Nephron (organoid): ENCODE data around the gene STN1.
A peak's percentile ranks its signal among the peaks of the same experiment; 100 is the strongest.

ENCODE experiments used
- H3K27ac Mint-ChIP-seq, 3 experiments: 2 replicates each; pipeline ENCODE4 v1.8.0; 2020; ENCODE audit warnings: mixed read lengths in 3 of 3, mild to moderate bottlenecking in 2 of 3, moderate library complexity in 1 of 3
- H3K27me3 Mint-ChIP-seq: 2 replicates; pipeline ENCODE4 v1.8.0; 2021; ENCODE audit warnings: low read depth, mild to moderate bottlenecking, moderate library complexity, mixed read lengths
- H3K36me3 Mint-ChIP-seq: 2 replicates; pipeline ENCODE4 v1.8.0; 2020; ENCODE audit warnings: low read depth, mixed read lengths
- H3K4me1 Mint-ChIP-seq: 2 replicates; pipeline ENCODE4 v1.8.0; 2020; ENCODE audit warnings: mixed read lengths
- H3K4me3 Mint-ChIP-seq, 3 experiments: 2 replicates each; pipeline ENCODE4 v1.8.0; 2020; ENCODE audit warnings: mild to moderate bottlenecking in 3 of 3, mixed read lengths in 3 of 3, moderate library complexity in 2 of 3
- H3K9me3 Mint-ChIP-seq: 2 replicates; pipeline ENCODE4 v1.8.0; 2020; ENCODE audit warnings: mixed read lengths
- TF ChIP-seq, protein P1 (sequence below), 3 experiments: fragments of 200-600 bp; sonication (generic); IDR thresholded peaks; one replicate each; pipeline ENCODE4 v1.5.0; 2021; ENCODE audit warnings: antibody characterized with exemption in 3 of 3; ENCODE audit not compliant: unreplicated experiment in 3 of 3

Gene STN1

DNA sequence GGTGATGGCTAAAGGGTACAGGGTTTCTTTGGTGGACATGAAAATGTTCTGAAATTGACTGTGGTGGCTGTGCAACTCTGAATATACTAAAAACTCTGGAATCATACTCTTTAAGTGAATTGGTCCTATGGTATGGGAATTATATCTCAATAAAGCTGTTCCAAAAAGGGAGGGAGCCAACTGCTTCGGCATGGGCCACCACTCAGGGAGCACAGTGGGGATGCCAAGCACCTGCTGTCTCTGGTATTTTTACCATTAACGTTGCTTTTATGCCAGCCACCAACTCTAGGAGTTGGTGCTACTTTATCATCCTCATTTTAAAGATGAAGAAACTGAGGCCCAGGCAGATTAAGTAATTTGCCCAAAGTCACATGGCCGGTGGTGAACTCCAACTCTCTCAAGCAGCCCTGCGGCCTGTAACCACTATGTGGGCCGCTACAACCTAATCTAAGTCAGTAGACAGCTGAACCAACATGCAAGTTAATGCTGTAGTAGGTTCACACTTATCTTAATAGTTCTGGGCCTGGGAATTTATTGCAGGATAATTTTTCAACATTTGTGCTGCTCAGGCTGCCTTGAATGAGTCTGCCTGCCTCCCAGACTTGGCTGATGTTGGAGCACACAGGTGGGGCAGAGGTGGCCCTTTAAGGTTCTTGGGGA, 83.4 kb downstream of the STN1 start:
- Mint-ChIP-seq H3K36me3 (peaks cover 3% of the 10 kb centered on the region), H3K4me3 (no peak overlapping the region), H3K4me1 (peaks cover 67% of the 10 kb centered on the region), H3K27ac (peak overlapping the region in 2 of 3 experiments; percentile 23 to 25), H3K9me3 (peaks cover 5% of the 10 kb centered on the region), H3K27me3 (no peaks in the 10 kb centered on the region)
- TF ChIP-seq, protein P1, sequence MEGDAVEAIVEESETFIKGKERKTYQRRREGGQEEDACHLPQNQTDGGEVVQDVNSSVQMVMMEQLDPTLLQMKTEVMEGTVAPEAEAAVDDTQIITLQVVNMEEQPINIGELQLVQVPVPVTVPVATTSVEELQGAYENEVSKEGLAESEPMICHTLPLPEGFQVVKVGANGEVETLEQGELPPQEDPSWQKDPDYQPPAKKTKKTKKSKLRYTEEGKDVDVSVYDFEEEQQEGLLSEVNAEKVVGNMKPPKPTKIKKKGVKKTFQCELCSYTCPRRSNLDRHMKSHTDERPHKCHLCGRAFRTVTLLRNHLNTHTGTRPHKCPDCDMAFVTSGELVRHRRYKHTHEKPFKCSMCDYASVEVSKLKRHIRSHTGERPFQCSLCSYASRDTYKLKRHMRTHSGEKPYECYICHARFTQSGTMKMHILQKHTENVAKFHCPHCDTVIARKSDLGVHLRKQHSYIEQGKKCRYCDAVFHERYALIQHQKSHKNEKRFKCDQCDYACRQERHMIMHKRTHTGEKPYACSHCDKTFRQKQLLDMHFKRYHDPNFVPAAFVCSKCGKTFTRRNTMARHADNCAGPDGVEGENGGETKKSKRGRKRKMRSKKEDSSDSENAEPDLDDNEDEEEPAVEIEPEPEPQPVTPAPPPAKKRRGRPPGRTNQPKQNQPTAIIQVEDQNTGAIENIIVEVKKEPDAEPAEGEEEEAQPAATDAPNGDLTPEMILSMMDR (IDR thresholded peaks at IDR 0.05; ENCODE audit: unreplicated experiment in 3 of 3), result no peak

DNA sequence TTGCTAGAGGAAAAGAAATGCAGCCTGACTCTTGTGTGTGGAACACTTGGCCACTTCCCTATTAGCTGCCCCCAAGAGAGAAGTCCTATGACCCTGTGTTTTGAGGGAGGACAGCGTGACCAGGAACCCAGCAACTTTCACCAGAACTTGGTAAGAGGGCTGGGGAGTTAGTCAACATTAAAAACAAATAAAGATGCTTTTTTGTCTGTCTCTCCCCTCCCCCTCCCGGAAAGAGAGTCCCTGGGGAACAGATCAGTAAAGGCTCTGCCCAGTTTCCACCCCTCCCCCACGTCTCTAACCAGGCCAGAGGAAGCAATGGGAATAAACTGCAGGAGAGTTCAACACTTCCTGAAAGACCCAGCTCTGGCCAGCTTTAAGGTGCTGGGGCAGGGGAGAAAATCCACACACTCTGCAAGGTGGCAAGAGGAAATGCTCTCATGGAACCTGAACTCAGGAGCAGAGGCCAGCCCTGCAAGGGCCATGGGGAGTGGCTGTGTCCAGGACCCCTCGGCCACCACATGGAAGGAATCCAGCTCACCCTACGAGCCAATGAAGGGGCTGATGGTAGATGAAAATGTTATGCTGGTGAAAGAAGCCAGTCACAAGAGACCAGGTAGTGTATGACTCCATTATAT, 84.1 kb downstream of the STN1 start:
- H3K9me3 Mint-ChIP-seq, result peaks cover 5% of the 10 kb centered on the region
- no peak overlapping the region for H3K4me3 Mint-ChIP-seq
- TF ChIP-seq, protein P1 (IDR thresholded peaks at IDR 0.05; ENCODE audit: unreplicated experiment in 3 of 3), result no peak
- no peaks in the 10 kb centered on the region for H3K27me3 Mint-ChIP-seq
- H3K36me3 Mint-ChIP-seq, result peaks cover 3% of the 10 kb centered on the region
- H3K4me1 Mint-ChIP-seq, result peaks cover 67% of the 10 kb centered on the region
- peak overlapping the region; percentile 23 to 84 (median 80) for H3K27ac Mint-ChIP-seq

GRCh38 chr10:103832806-103833205, 85.2 kb downstream of the STN1 start:
- H3K4me1 Mint-ChIP-seq, result peaks cover 68% of the 10 kb centered on the region
- peaks cover 3% of the 10 kb centered on the region for H3K36me3 Mint-ChIP-seq
- no peak overlapping the region for H3K27ac Mint-ChIP-seq
- H3K27me3 Mint-ChIP-seq, result no peaks in the 10 kb centered on the region
- TF ChIP-seq, protein P1 (IDR thresholded peaks at IDR 0.05; ENCODE audit: unreplicated experiment in 3 of 3), result no peak
- H3K9me3 Mint-ChIP-seq, result peaks cover 5% of the 10 kb centered on the region
- no peak overlapping the region for H3K4me3 Mint-ChIP-seq
